ENCODE data around the gene PLEKHG3. TPM values are rescaled to one million over a fixed set of nuclear protein-coding genes. Genes with fewer than 3 reads are reported as not detected.
"Not testable (repeated sequence)": the region's sequence is repeated elsewhere in the genome, so short reads cannot be mapped to it uniquely, and the experiment has no call there.

The PLEKHG3 gene
- total RNA-seq (10 to 100 TPM; 61.4 to 65.5 TPM), total RNA-seq (116 to 185 reads per million in 2 donors)

- ATAC-seq, result peak; percentile 31
- no peaks in the 10 kb centered on the region for H3K9me3 ChIP-seq (ENCODE audit: control insufficient read depth, low read length, poor library complexity, severe bottlenecking)
- peak in 2 of 3 donors; percentile 32 to 40 for DNase-seq
- Mint-ChIP-seq H3K4me3 (peak within 1 kb of the TSS; percentile 92), H3K27ac (peak within 1 kb of the TSS; percentile 98), H3K4me1 (peaks cover 52% of the 10 kb centered on the region), H3K27me3 (no peaks in the 10 kb centered on the region), H3K36me3 (ENCODE audit: low read depth) (peaks cover 2% of the 10 kb centered on the region)
Observed at GRCh38 chr14:64704143-64704742, at the start of gene PLEKHG3. Gene PLEKHG3 (plus strand): TSS chr14:64704424. CDS start chr14:64727632, 23,208 bp downstream.

- Mint-ChIP-seq H3K27me3 (peaks cover 55% of the 10 kb centered on the region), H3K4me3 (no peak overlapping the region), H3K27ac (no peak overlapping the region), H3K4me1 (peaks cover 10% of the 10 kb centered on the region), H3K36me3 (ENCODE audit: low read depth) (peaks cover 2% of the 10 kb centered on the region)
- DNase-seq (no peak), ATAC-seq (no peak)
- H3K9me3 ChIP-seq (ENCODE audit: control insufficient read depth, low read length, poor library complexity, severe bottlenecking), result no peaks in the 10 kb centered on the region
Observed at GRCh38 chr14:64654901-64655300, 49.3 kb upstream of the PLEKHG3 start.

GRCh38 chr14:64656986-64657385 lies 47.2 kb upstream of the PLEKHG3 start:
- Mint-ChIP-seq H3K27ac (no peak overlapping the region), H3K36me3 (ENCODE audit: low read depth) (peaks cover 6% of the 10 kb centered on the region), H3K4me3 (no peak overlapping the region), H3K27me3 (peaks cover 60% of the 10 kb centered on the region), H3K4me1 (peaks cover 14% of the 10 kb centered on the region)
- no peak for DNase-seq
- no peaks in the 10 kb centered on the region for H3K9me3 ChIP-seq (ENCODE audit: control insufficient read depth, low read length, poor library complexity, severe bottlenecking)
- ATAC-seq, result no peak

GRCh38 chr14:64658201-64658600 lies 46.0 kb upstream of the PLEKHG3 start:
- Mint-ChIP-seq H3K27ac (no peak overlapping the region), H3K36me3 (ENCODE audit: low read depth) (peaks cover 4% of the 10 kb centered on the region), H3K27me3 (peaks cover 56% of the 10 kb centered on the region), H3K4me3 (no peak overlapping the region), H3K4me1 (peaks cover 14% of the 10 kb centered on the region)
- H3K9me3 ChIP-seq (ENCODE audit: control insufficient read depth, low read length, poor library complexity, severe bottlenecking), result no peaks in the 10 kb centered on the region
- ATAC-seq, result no peak
- no peak for DNase-seq

GRCh38 chr14:64658700-64659264 lies 45.4 kb upstream of the PLEKHG3 start:
- H3K27me3 Mint-ChIP-seq, result peaks cover 51% of the 10 kb centered on the region
- H3K4me3 Mint-ChIP-seq, result peak overlapping the region; percentile 71
- not testable (repeated sequence) for H3K9me3 ChIP-seq (ENCODE audit: control insufficient read depth, low read length, poor library complexity, severe bottlenecking); ATAC-seq; H3K36me3 Mint-ChIP-seq (ENCODE audit: low read depth); DNase-seq; H3K27ac Mint-ChIP-seq
- peaks cover 14% of the 10 kb centered on the region for H3K4me1 Mint-ChIP-seq

GRCh38 chr14:64659366-64659765 lies 44.9 kb upstream of the PLEKHG3 start:
- H3K9me3 ChIP-seq (ENCODE audit: control insufficient read depth, low read length, poor library complexity, severe bottlenecking), result no peaks in the 10 kb centered on the region
- peaks cover 10% of the 10 kb centered on the region for H3K4me1 Mint-ChIP-seq
- H3K36me3 Mint-ChIP-seq (ENCODE audit: low read depth), result peaks cover 4% of the 10 kb centered on the region
- H3K4me3 Mint-ChIP-seq, result peak overlapping the region; percentile 71
- no peak for DNase-seq
- H3K27me3 Mint-ChIP-seq, result peaks cover 45% of the 10 kb centered on the region
- H3K27ac Mint-ChIP-seq, result no peak overlapping the region
- ATAC-seq, result no peak

- ATAC-seq (no peak), DNase-seq (no peak)
- no peaks in the 10 kb centered on the region for H3K9me3 ChIP-seq (ENCODE audit: control insufficient read depth, low read length, poor library complexity, severe bottlenecking)
- Mint-ChIP-seq H3K27ac (no peak overlapping the region), H3K4me1 (peaks cover 7% of the 10 kb centered on the region), H3K27me3 (peaks cover 42% of the 10 kb centered on the region), H3K4me3 (no peak overlapping the region), H3K36me3 (ENCODE audit: low read depth) (peaks cover 7% of the 10 kb centered on the region)
Observed at GRCh38 chr14:64663174-64663573, 41.0 kb upstream of the PLEKHG3 start.

- Mint-ChIP-seq H3K4me3 (no peak overlapping the region), H3K4me1 (peaks cover 17% of the 10 kb centered on the region), H3K36me3 (ENCODE audit: low read depth) (peaks cover 5% of the 10 kb centered on the region), H3K27ac (peak overlapping the region; percentile 86), H3K27me3 (no peaks in the 10 kb centered on the region)
- H3K9me3 ChIP-seq (ENCODE audit: control insufficient read depth, low read length, poor library complexity, severe bottlenecking), result no peaks in the 10 kb centered on the region
- ATAC-seq (peak; percentile 42), DNase-seq (no peak)
Observed at GRCh38 chr14:64671591-64671990, 32.6 kb upstream of the PLEKHG3 start.

GRCh38 chr14:64673316-64673715 lies 30.9 kb upstream of the PLEKHG3 start:
- Mint-ChIP-seq H3K4me3 (peak overlapping the region; percentile 21), H3K4me1 (peaks cover 26% of the 10 kb centered on the region), H3K27ac (peak overlapping the region; percentile 86), H3K27me3 (no peaks in the 10 kb centered on the region), H3K36me3 (ENCODE audit: low read depth) (peaks cover 3% of the 10 kb centered on the region)
- DNase-seq (no peak), ATAC-seq (no peak)
- no peaks in the 10 kb centered on the region for H3K9me3 ChIP-seq (ENCODE audit: control insufficient read depth, low read length, poor library complexity, severe bottlenecking)

GRCh38 chr14:64673748-64674147 lies 30.5 kb upstream of the PLEKHG3 start:
- Mint-ChIP-seq H3K4me3 (no peak overlapping the region), H3K4me1 (peaks cover 26% of the 10 kb centered on the region), H3K27me3 (no peaks in the 10 kb centered on the region), H3K27ac (peak overlapping the region; percentile 86), H3K36me3 (ENCODE audit: low read depth) (peaks cover 3% of the 10 kb centered on the region)
- H3K9me3 ChIP-seq (ENCODE audit: control insufficient read depth, low read length, poor library complexity, severe bottlenecking), result no peaks in the 10 kb centered on the region
- ATAC-seq, result peak; percentile 87
- DNase-seq, result peak in 2 of 3 donors; percentile 34 to 44

GRCh38 chr14:64674829-64675228 lies 29.4 kb upstream of the PLEKHG3 start:
- Mint-ChIP-seq H3K4me3 (no peak overlapping the region), H3K36me3 (ENCODE audit: low read depth) (peaks cover 3% of the 10 kb centered on the region), H3K27ac (peak overlapping the region; percentile 86), H3K4me1 (peaks cover 29% of the 10 kb centered on the region), H3K27me3 (no peaks in the 10 kb centered on the region)
- no peaks in the 10 kb centered on the region for H3K9me3 ChIP-seq (ENCODE audit: control insufficient read depth, low read length, poor library complexity, severe bottlenecking)
- no peak for ATAC-seq
- DNase-seq, result no peak

- no peaks in the 10 kb centered on the region for H3K9me3 ChIP-seq (ENCODE audit: control insufficient read depth, low read length, poor library complexity, severe bottlenecking)
- Mint-ChIP-seq H3K4me1 (peaks cover 29% of the 10 kb centered on the region), H3K36me3 (ENCODE audit: low read depth) (peaks cover 3% of the 10 kb centered on the region), H3K4me3 (no peak overlapping the region), H3K27ac (no peak overlapping the region), H3K27me3 (no peaks in the 10 kb centered on the region)
- ATAC-seq (no peak), DNase-seq (no peak)
Observed at GRCh38 chr14:64675312-64675711, 28.9 kb upstream of the PLEKHG3 start.

- H3K4me3 Mint-ChIP-seq, result no peak overlapping the region
- peaks cover 29% of the 10 kb centered on the region for H3K4me1 Mint-ChIP-seq
- no peak for ATAC-seq
- H3K27me3 Mint-ChIP-seq, result no peaks in the 10 kb centered on the region
- peaks cover 3% of the 10 kb centered on the region for H3K36me3 Mint-ChIP-seq (ENCODE audit: low read depth)
- DNase-seq, result no peak
- H3K9me3 ChIP-seq (ENCODE audit: control insufficient read depth, low read length, poor library complexity, severe bottlenecking), result no peaks in the 10 kb centered on the region
- H3K27ac Mint-ChIP-seq, result peak overlapping the region; percentile 72
Observed at GRCh38 chr14:64676410-64677008, 27.7 kb upstream of the PLEKHG3 start.
